Measurements from ENCODE around the gene CCDC136. TPM values are rescaled to one million over a fixed set of nuclear protein-coding genes. Genes with fewer than 3 reads are reported as not detected.
A peak's percentile ranks its signal among the peaks of the same experiment; 100 is the strongest.

Gene CCDC136
- total RNA-seq, 2 donors from 2014 or later = 15.1 to 23.8 TPM

GRCh38 chr7:128804484-128804883, 12.7 kb downstream of the CCDC136 start:
- ATAC-seq = no peak
- Mint-ChIP-seq H3K36me3 (no peaks in the 10 kb centered on the region), H3K27me3 (no peaks in the 10 kb centered on the region), H3K27ac (no peak overlapping the region), H3K4me1 (ENCODE audit: low read depth in 2 of 2) (no peaks in the 10 kb centered on the region), H3K4me3 (no peak overlapping the region), H3K9me3 (no peaks in the 10 kb centered on the region)
- DNase-seq (ENCODE audit: low spot score) = no peak

GRCh38 chr7:128805225-128805624, 13.5 kb downstream of the CCDC136 start:
- ATAC-seq (no peak), DNase-seq (ENCODE audit: low spot score) (peak; percentile 13)
- H3K27ac Mint-ChIP-seq = no peak overlapping the region
- no peaks in the 10 kb centered on the region for H3K4me1 Mint-ChIP-seq (ENCODE audit: low read depth in 2 of 2)
- no peaks in the 10 kb centered on the region for H3K9me3 Mint-ChIP-seq
- no peak overlapping the region for H3K4me3 Mint-ChIP-seq
- H3K27me3 Mint-ChIP-seq = no peaks in the 10 kb centered on the region
- no peaks in the 10 kb centered on the region for H3K36me3 Mint-ChIP-seq

GRCh38 chr7:128807191-128807590, 15.4 kb downstream of the CCDC136 start:
- no peak overlapping the region for H3K4me3 Mint-ChIP-seq
- H3K27me3 Mint-ChIP-seq = no peaks in the 10 kb centered on the region
- no peaks in the 10 kb centered on the region for H3K4me1 Mint-ChIP-seq (ENCODE audit: low read depth in 2 of 2)
- DNase-seq (ENCODE audit: low spot score) (peak; percentile 53), ATAC-seq (no peak)
- no peaks in the 10 kb centered on the region for H3K9me3 Mint-ChIP-seq
- H3K36me3 Mint-ChIP-seq = no peaks in the 10 kb centered on the region
- no peak overlapping the region for H3K27ac Mint-ChIP-seq

GRCh38 chr7:128809363-128809762, 17.6 kb downstream of the CCDC136 start:
- Mint-ChIP-seq H3K9me3 (no peaks in the 10 kb centered on the region), H3K4me1 (ENCODE audit: low read depth in 2 of 2) (no peaks in the 10 kb centered on the region), H3K27ac (no peak overlapping the region), H3K4me3 (no peak overlapping the region), H3K27me3 (no peaks in the 10 kb centered on the region), H3K36me3 (no peaks in the 10 kb centered on the region)
- ATAC-seq (no peak), DNase-seq (ENCODE audit: low spot score) (no peak)

- H3K27me3 Mint-ChIP-seq = peaks cover 0 to 4% of the 10 kb centered on the region in 2 donors
- no peak overlapping the region for H3K4me3 Mint-ChIP-seq
- H3K4me1 Mint-ChIP-seq (ENCODE audit: low read depth in 2 of 2) = no peaks in the 10 kb centered on the region
- H3K36me3 Mint-ChIP-seq = no peaks in the 10 kb centered on the region
- ATAC-seq (no peak), DNase-seq (ENCODE audit: low spot score) (no peak)
- no peaks in the 10 kb centered on the region for H3K9me3 Mint-ChIP-seq
- H3K27ac Mint-ChIP-seq = no peak overlapping the region
These were observed 18.7 kb downstream of the CCDC136 start for GRCh38 chr7:128810473-128810872.

- Mint-ChIP-seq H3K27me3 (peaks cover 0 to 5% of the 10 kb centered on the region in 2 donors), H3K4me1 (ENCODE audit: low read depth in 2 of 2) (no peaks in the 10 kb centered on the region), H3K27ac (no peak overlapping the region), H3K4me3 (no peak overlapping the region), H3K9me3 (no peaks in the 10 kb centered on the region), H3K36me3 (no peaks in the 10 kb centered on the region)
- DNase-seq (ENCODE audit: low spot score) (no peak), ATAC-seq (no peak)
These were observed 19.2 kb downstream of the CCDC136 start for GRCh38 chr7:128810997-128811396.

- Mint-ChIP-seq H3K4me3 (no peak overlapping the region), H3K36me3 (no peaks in the 10 kb centered on the region), H3K27me3 (peaks cover 0 to 5% of the 10 kb centered on the region in 2 donors), H3K27ac (no peak overlapping the region), H3K9me3 (no peaks in the 10 kb centered on the region), H3K4me1 (ENCODE audit: low read depth in 2 of 2) (no peaks in the 10 kb centered on the region)
- no peak for DNase-seq (ENCODE audit: low spot score)
- no peak for ATAC-seq
These were observed 20.1 kb downstream of the CCDC136 start for GRCh38 chr7:128811631-128812430.

GRCh38 chr7:128812514-128813168, 20.9 kb downstream of the CCDC136 start:
- Mint-ChIP-seq H3K27ac (no peak overlapping the region), H3K4me3 (no peak overlapping the region), H3K27me3 (peaks cover 0 to 5% of the 10 kb centered on the region in 2 donors), H3K36me3 (no peaks in the 10 kb centered on the region), H3K4me1 (ENCODE audit: low read depth in 2 of 2) (no peaks in the 10 kb centered on the region), H3K9me3 (no peaks in the 10 kb centered on the region)
- no peak for ATAC-seq
- DNase-seq (ENCODE audit: low spot score) = no peak

- DNase-seq (ENCODE audit: low spot score) = no peak
- ATAC-seq = no peak
- Mint-ChIP-seq H3K4me3 (no peak overlapping the region), H3K9me3 (no peaks in the 10 kb centered on the region), H3K36me3 (no peaks in the 10 kb centered on the region), H3K27me3 (peaks cover 0 to 5% of the 10 kb centered on the region in 2 donors), H3K27ac (no peak overlapping the region), H3K4me1 (ENCODE audit: low read depth in 2 of 2) (no peaks in the 10 kb centered on the region)
These were observed 22.7 kb downstream of the CCDC136 start for GRCh38 chr7:128814499-128814898.

- H3K4me3 Mint-ChIP-seq = no peak overlapping the region
- no peak overlapping the region for H3K27ac Mint-ChIP-seq
- no peaks in the 10 kb centered on the region for H3K9me3 Mint-ChIP-seq
- ATAC-seq (no peak), DNase-seq (ENCODE audit: low spot score) (no peak)
- no peaks in the 10 kb centered on the region for H3K4me1 Mint-ChIP-seq (ENCODE audit: low read depth in 2 of 2)
- peaks cover 3 to 13% of the 10 kb centered on the region in 2 donors for H3K27me3 Mint-ChIP-seq
- no peaks in the 10 kb centered on the region for H3K36me3 Mint-ChIP-seq
These were observed 23.6 kb downstream of the CCDC136 start for GRCh38 chr7:128815289-128815942.

- ATAC-seq = no peak
- no peak overlapping the region for H3K27ac Mint-ChIP-seq
- peaks cover 3 to 13% of the 10 kb centered on the region in 2 donors for H3K27me3 Mint-ChIP-seq
- no peaks in the 10 kb centered on the region for H3K4me1 Mint-ChIP-seq (ENCODE audit: low read depth in 2 of 2)
- DNase-seq (ENCODE audit: low spot score) = no peak
- H3K9me3 Mint-ChIP-seq = no peaks in the 10 kb centered on the region
- H3K36me3 Mint-ChIP-seq = no peaks in the 10 kb centered on the region
- H3K4me3 Mint-ChIP-seq = no peak overlapping the region
These were observed 26.9 kb downstream of the CCDC136 start for GRCh38 chr7:128818694-128819093.

- no peak for ATAC-seq
- Mint-ChIP-seq H3K4me1 (ENCODE audit: low read depth in 2 of 2) (no peaks in the 10 kb centered on the region), H3K4me3 (no peak overlapping the region), H3K27ac (no peak overlapping the region), H3K9me3 (no peaks in the 10 kb centered on the region), H3K36me3 (no peaks in the 10 kb centered on the region), H3K27me3 (peaks cover 3 to 8% of the 10 kb centered on the region in 2 donors)
- no peak for DNase-seq (ENCODE audit: low spot score)
These were observed 30.0 kb downstream of the CCDC136 start for GRCh38 chr7:128821724-128822123.

GRCh38 chr7:128826512-128826911, 34.7 kb downstream of the CCDC136 start:
- DNase-seq (ENCODE audit: low spot score) = no peak
- no peak overlapping the region for H3K27ac Mint-ChIP-seq

GRCh38 chr7:128826916-128827247, 35.1 kb downstream of the CCDC136 start:
- H3K4me3 Mint-ChIP-seq = no peak overlapping the region
- no peak for ATAC-seq

More at GRCh38 chr7:128826512-128826911, 34.7 kb downstream of the CCDC136 start:
- Mint-ChIP-seq H3K4me3 (no peak overlapping the region), H3K4me1 (ENCODE audit: low read depth in 2 of 2) (peaks cover 0 to 8% of the 10 kb centered on the region in 2 donors), H3K9me3 (no peaks in the 10 kb centered on the region), H3K27me3 (peaks cover 8 to 9% of the 10 kb centered on the region in 2 donors), H3K36me3 (no peaks in the 10 kb centered on the region)
- no peak for ATAC-seq

More at GRCh38 chr7:128826916-128827247, 35.1 kb downstream of the CCDC136 start:
- Mint-ChIP-seq H3K9me3 (no peaks in the 10 kb centered on the region), H3K27me3 (peaks cover 8 to 9% of the 10 kb centered on the region in 2 donors), H3K36me3 (no peaks in the 10 kb centered on the region), H3K4me1 (ENCODE audit: low read depth in 2 of 2) (peaks cover 0 to 8% of the 10 kb centered on the region in 2 donors), H3K27ac (no peak overlapping the region)
- no peak for DNase-seq (ENCODE audit: low spot score)
